T follicular helper cell (primary cell): ENCODE results near the gene WHRN.

Experiments used
- DNase-seq: peaks from one replicate; pipeline ENCODE4 v3.0.0-alpha.2; 2020; ENCODE audit warnings: low read depth

The WHRN gene

GRCh38 chr9:114419796-114420195, 85.5 kb downstream of the WHRN start:
- no peak for DNase-seq

GRCh38 chr9:114418053-114418452, 87.2 kb downstream of the WHRN start:
- no peak for DNase-seq

- no peak for DNase-seq
Measured at GRCh38 chr9:114417511-114417910, 87.8 kb downstream of the WHRN start.

- no peak for DNase-seq
Measured at GRCh38 chr9:114416906-114417305, 88.4 kb downstream of the WHRN start.

GRCh38 chr9:114416290-114416689, 89.0 kb downstream of the WHRN start:
- no peak for DNase-seq

- no peak for DNase-seq
Measured at GRCh38 chr9:114414346-114414745, 90.9 kb downstream of the WHRN start.

GRCh38 chr9:114413861-114414301, 91.4 kb downstream of the WHRN start:
- no peak for DNase-seq

GRCh38 chr9:114412048-114412683, 93.1 kb downstream of the WHRN start:
- no peak for DNase-seq

GRCh38 chr9:114411452-114411851, 93.8 kb downstream of the WHRN start:
- DNase-seq: no peak

GRCh38 chr9:114410910-114411309, 94.4 kb downstream of the WHRN start:
- no peak for DNase-seq

- DNase-seq: no peak
Measured at GRCh38 chr9:114409842-114410241, 95.4 kb downstream of the WHRN start.

- DNase-seq: no peak
Measured at GRCh38 chr9:114409103-114409780, 96.0 kb downstream of the WHRN start.

GRCh38 chr9:114408645-114409044, 96.6 kb downstream of the WHRN start:
- DNase-seq: no peak

- DNase-seq: no peak
Measured at GRCh38 chr9:114407889-114408288, 97.4 kb downstream of the WHRN start.

- DNase-seq: no peak
Measured at GRCh38 chr9:114406441-114406840, 98.8 kb downstream of the WHRN start.

GRCh38 chr9:114405294-114406034, 99.8 kb downstream of the WHRN start:
- DNase-seq: peak; percentile 73

- DNase-seq: no peak
Measured at GRCh38 chr9:114404531-114404930, 100.7 kb downstream of the WHRN start.

- DNase-seq: no peak
Measured at GRCh38 chr9:114403153-114403756, 102.0 kb downstream of the WHRN start.

- no peak for DNase-seq
Measured at GRCh38 chr9:114401344-114401743, 103.9 kb downstream of the WHRN start.

GRCh38 chr9:114400772-114401171, 104.5 kb downstream of the WHRN start:
- no peak for DNase-seq

- no peak for DNase-seq
Measured at GRCh38 chr9:114400219-114400618, 105.1 kb downstream of the WHRN start.

- no peak for DNase-seq
Measured at GRCh38 chr9:114399381-114399780, 105.9 kb downstream of the WHRN start.
